Loucy (cell line): ENCODE data around the gene ALPI.

Source experiments
- H2AFZ ChIP-seq: fragments of 200-600 bp; sonication (generic); 2 replicates; pipeline ENCODE4 v1.6.0; 2016; ENCODE audit warnings: antibody characterized with exemption, mild to moderate bottlenecking, low read length, moderate library complexity
- H3F3A ChIP-seq: fragments of 200-600 bp; 2 replicates; pipeline ENCODE4 v1.6.0; 2016; ENCODE audit warnings: antibody characterized with exemption, low read depth, mild to moderate bottlenecking
- H3K27me3 ChIP-seq: fragments of 200-600 bp; sonication (generic); 2 replicates; pipeline ENCODE4 v1.6.1; 2014; ENCODE audit warnings: low read length, mild to moderate bottlenecking; ENCODE audit not compliant: insufficient read depth, poor library complexity, severe bottlenecking
- H3K36me3 ChIP-seq: fragments of 200-600 bp; sonication (generic); 2 replicates; pipeline ENCODE4 v1.6.1; 2016; ENCODE audit warnings: low read length; ENCODE audit not compliant: insufficient read depth
- H3K4me1 ChIP-seq: fragments of 200-600 bp; sonication (generic); 2 replicates; pipeline ENCODE4 v1.5.1; 2014; ENCODE audit warnings: low read length, mild to moderate bottlenecking; ENCODE audit not compliant: insufficient read depth, poor library complexity, severe bottlenecking
- H3K4me2 ChIP-seq: fragments of 200-600 bp; sonication (generic); 2 replicates; pipeline ENCODE4 v1.6.0; 2014; ENCODE audit warnings: antibody characterized with exemption, low read length, low read depth, mild to moderate bottlenecking; ENCODE audit not compliant: poor library complexity, severe bottlenecking
- H3K4me3 ChIP-seq: fragments of 200-600 bp; sonication (generic); 2 replicates; pipeline ENCODE4 v1.5.1; 2014; ENCODE audit warnings: low read length, mild to moderate bottlenecking, mixed read lengths; ENCODE audit not compliant: poor library complexity, severe bottlenecking
- H3K79me2 ChIP-seq: fragments of 200-600 bp; sonication (generic); 2 replicates; pipeline ENCODE4 v1.6.1; 2014; ENCODE audit warnings: low read length; ENCODE audit not compliant: insufficient read depth
- H3K9ac ChIP-seq: fragments of 200-600 bp; sonication (generic); 2 replicates; pipeline ENCODE4 v1.6.0; 2014; ENCODE audit warnings: mild to moderate bottlenecking, low read depth, low read length, moderate library complexity; ENCODE audit not compliant: poor library complexity, severe bottlenecking
- H3K9me2 ChIP-seq: fragments of 200-600 bp; sonication (generic); replicated peaks from 2 replicates; pipeline ENCODE4 v1.6.1; 2016; ENCODE audit warnings: low read depth, low read length, mixed read lengths
- H3K9me3 ChIP-seq: fragments of 200-600 bp; sonication (generic); 2 replicates; pipeline ENCODE4 v1.6.1; 2014; ENCODE audit warnings: mild to moderate bottlenecking, antibody characterized with exemption, low read length, low read depth; ENCODE audit not compliant: insufficient read depth
- H4K20me1 ChIP-seq: fragments of 200-600 bp; sonication (generic); 2 replicates; pipeline ENCODE4 v1.6.0; 2014; ENCODE audit warnings: antibody characterized with exemption, low read length, mild to moderate bottlenecking; ENCODE audit not compliant: insufficient read depth, poor library complexity, severe bottlenecking
- CTCF ChIP-seq: fragments of 200-600 bp; sonication (generic); conservative IDR thresholded peaks from 2 replicates; pipeline ENCODE4 v1.5.1; 2014; ENCODE audit warnings: mild to moderate bottlenecking, antibody characterized with exemption, low read length
- EZH2phosphoT487 ChIP-seq: fragments of 200-600 bp; IDR thresholded peaks from 2 replicates; pipeline ENCODE4 v1.6.1; 2018; ENCODE audit warnings: antibody characterized with exemption, mild to moderate bottlenecking, moderate library complexity, borderline replicate concordance

The ALPI gene

DNA sequence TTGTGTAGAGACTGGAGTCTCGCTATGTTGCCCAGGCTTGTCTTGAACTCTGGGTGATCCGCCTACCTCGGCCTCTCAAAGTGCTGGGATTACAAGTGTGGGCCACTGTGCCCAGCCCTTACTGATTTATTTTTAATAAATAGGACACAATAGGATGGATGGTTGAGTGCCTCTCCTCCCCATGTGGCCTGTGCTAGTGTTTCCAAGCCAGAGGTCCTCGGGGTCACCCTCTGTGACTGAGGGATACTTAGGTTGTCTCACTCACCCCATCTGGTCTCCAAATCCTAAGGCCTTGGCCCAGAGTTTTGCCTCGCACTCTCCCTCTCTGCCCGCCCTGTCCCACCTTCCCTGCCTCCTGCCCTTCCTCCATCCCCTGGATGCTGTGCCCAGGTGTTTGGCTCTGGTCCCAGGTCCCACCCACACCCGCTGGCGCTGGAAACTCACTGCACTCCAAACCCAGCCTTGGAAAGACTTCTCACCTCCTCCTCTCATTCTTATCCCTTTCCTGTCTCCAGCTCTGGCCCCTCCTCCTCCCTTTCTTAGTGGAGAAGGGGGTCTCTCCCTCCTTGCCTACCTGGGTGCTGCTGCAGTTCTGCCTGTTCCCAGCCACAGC, 36.4 kb downstream of the ALPI start:
- H2AFZ ChIP-seq: no peak overlapping the region
- H3F3A ChIP-seq: no peaks in the 10 kb centered on the region
- H3K27me3 ChIP-seq: peaks cover 5% of the 10 kb centered on the region

DNA sequence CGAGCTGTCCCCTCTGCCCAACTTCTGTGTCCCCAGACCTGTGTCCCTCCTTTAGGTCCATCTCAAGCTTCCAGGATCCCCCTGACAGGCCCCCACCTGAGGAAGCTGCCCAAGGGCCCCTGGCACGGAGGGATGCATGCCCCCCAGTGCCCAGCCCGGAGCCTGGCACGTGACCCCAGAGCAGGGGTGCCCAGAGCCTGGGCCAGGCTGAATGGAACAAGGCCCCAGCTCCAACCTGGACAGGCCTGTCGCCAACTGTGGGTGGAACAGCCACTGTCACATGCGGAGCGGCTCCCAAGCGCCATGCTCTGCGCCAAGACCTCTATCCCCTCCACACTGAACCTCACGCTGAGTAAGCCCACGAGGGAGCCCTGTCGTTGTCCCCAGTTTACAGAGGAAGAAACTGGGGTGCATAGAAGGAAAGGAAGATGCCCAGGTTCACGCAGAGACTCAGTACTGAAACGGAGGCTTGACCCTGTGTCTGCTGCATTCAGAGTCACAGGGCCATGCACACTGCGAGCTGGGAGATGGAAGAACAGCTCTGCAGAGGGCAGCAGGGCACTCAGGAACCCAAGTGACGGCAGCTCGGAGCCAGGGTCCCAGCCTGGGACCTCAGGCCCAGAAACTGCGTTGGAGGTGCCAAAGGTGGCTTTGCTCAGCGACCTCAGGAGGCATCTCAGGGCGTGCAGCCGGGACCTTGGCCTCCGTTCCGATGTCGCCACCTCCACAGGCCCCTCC, 37.2 kb downstream of the ALPI start:
- no peaks in the 10 kb centered on the region for H3K9me3 ChIP-seq
- H3K9ac ChIP-seq: no peak overlapping the region
- H3K27me3 ChIP-seq: peaks cover under 1% of the 10 kb centered on the region
- TF ChIP-seq CTCF: no peak
- no peaks in the 10 kb centered on the region for H3K9me2 ChIP-seq
- H3K4me1 ChIP-seq: no peaks in the 10 kb centered on the region
- H2AFZ ChIP-seq: no peak overlapping the region
- H3K4me3 ChIP-seq: no peak overlapping the region
- no peaks in the 10 kb centered on the region for H3F3A ChIP-seq
- H4K20me1 ChIP-seq: no peaks in the 10 kb centered on the region
- H3K36me3 ChIP-seq: no peaks in the 10 kb centered on the region
- H3K79me2 ChIP-seq: no peaks in the 10 kb centered on the region
- H3K4me2 ChIP-seq: no peak overlapping the region

More for the DNA sequence above, 36.4 kb downstream of the ALPI start:
- H3K4me3 ChIP-seq: no peak overlapping the region
- no peak overlapping the region for H3K9ac ChIP-seq
- H3K4me2 ChIP-seq: no peak overlapping the region
- TF ChIP-seq EZH2phosphoT487 (no peak), CTCF (no peak)
- no peaks in the 10 kb centered on the region for H4K20me1 ChIP-seq
- no peaks in the 10 kb centered on the region for H3K9me3 ChIP-seq
- H3K4me1 ChIP-seq: no peaks in the 10 kb centered on the region
- H3K9me2 ChIP-seq: no peaks in the 10 kb centered on the region
- H3K36me3 ChIP-seq: no peaks in the 10 kb centered on the region
- no peaks in the 10 kb centered on the region for H3K79me2 ChIP-seq

- H2AFZ ChIP-seq: no peak overlapping the region
- no peak overlapping the region for H3K4me3 ChIP-seq
- H3K9me2 ChIP-seq: no peaks in the 10 kb centered on the region
Measured at GRCh38 chr2:232493701-232494474, 37.9 kb downstream of the ALPI start.

More at GRCh38 chr2:232493701-232494474, 37.9 kb downstream of the ALPI start:
- no peaks in the 10 kb centered on the region for H3K27me3 ChIP-seq
- H3K4me1 ChIP-seq: no peaks in the 10 kb centered on the region
- TF ChIP-seq CTCF: no peak
- no peak for TF ChIP-seq EZH2phosphoT487
- H4K20me1 ChIP-seq: no peaks in the 10 kb centered on the region
- no peak overlapping the region for H3K9ac ChIP-seq
- no peaks in the 10 kb centered on the region for H3K36me3 ChIP-seq
- no peaks in the 10 kb centered on the region for H3F3A ChIP-seq
- no peaks in the 10 kb centered on the region for H3K9me3 ChIP-seq
- no peaks in the 10 kb centered on the region for H3K79me2 ChIP-seq
- no peak overlapping the region for H3K4me2 ChIP-seq
